Kidney (tissue), 14 donors: Measurements from ENCODE around the gene CTNND2. TPM values are rescaled to one million over a fixed set of nuclear protein-coding genes. Genes with fewer than 3 reads are reported as not detected.

Source experiments
- DNase-seq, 5 donors: peaks; one replicate each; pipeline ENCODE4 v3.0.0-alpha.2; 2013 to 2020
- FAIRE-seq: peaks from 2 replicates; lab custom pipeline; 2012; peaks lifted over from hg19 to GRCh38; lab: Jason Lieb, UNC
- H3K27ac ChIP-seq, 2 donors: one replicate each; pipeline ENCODE4 v1.7.0; 2013; ENCODE audit warnings: low read depth in 2 of 2, low read length in 2 of 2, inconsistent platforms in 1 of 2
- H3K27me3 ChIP-seq: one replicate; pipeline ENCODE4 v1.7.1; 2013; ENCODE audit warnings: low read length, inconsistent platforms; ENCODE audit not compliant: control insufficient read depth, insufficient read depth
- H3K36me3 ChIP-seq, 3 donors: one replicate each; pipeline versions ENCODE4 v1.7.0 to v1.7.1; 2013; ENCODE audit warnings: low read length in 3 of 3, control low read depth in 1 of 3, inconsistent platforms in 1 of 3; ENCODE audit not compliant: insufficient read depth in 3 of 3, control insufficient read depth in 2 of 3
- H3K4me1 ChIP-seq, 3 donors: one replicate each; pipeline versions ENCODE4 v1.7.0 to v1.7.1; 2013; ENCODE audit warnings: low read length in 3 of 3, inconsistent platforms in 1 of 3, low read depth in 1 of 3; ENCODE audit not compliant: control insufficient read depth in 2 of 3, insufficient read depth in 2 of 3
- H3K4me3 ChIP-seq, 3 donors: one replicate each; pipeline versions ENCODE4 v1.7.0 to v1.8.1; 2013; ENCODE audit warnings: low read length in 3 of 3, control low read depth in 1 of 3, inconsistent platforms in 1 of 3
- H3K9ac ChIP-seq, 3 donors: one replicate each; pipeline versions ENCODE4 v1.7.0 to v1.7.1; 2013; ENCODE audit warnings: low read length in 3 of 3, control low read depth in 1 of 3, inconsistent platforms in 1 of 3
- H3K9me3 ChIP-seq, 3 donors: one replicate each; pipeline versions ENCODE4 v1.7.0 to v1.7.1; 2013; ENCODE audit warnings: low read length in 3 of 3, control low read depth in 1 of 3, inconsistent platforms in 1 of 3; ENCODE audit not compliant: control insufficient read depth in 2 of 3, insufficient read depth in 1 of 3
- CTCF ChIP-seq: IDR thresholded peaks from 3 replicates; pipeline ENCODE4 v1.5.1; 2012; ENCODE audit warnings: mild to moderate bottlenecking, moderate library complexity, borderline replicate concordance; ENCODE audit not compliant: insufficient read depth; ENCODE audit errors: extremely low read depth
- intact Hi-C: fragments of 100-400 bp; cut with DNase I; formaldehyde crosslinking; loops from one replicate; pipeline ENCODE4 v1.11.1; 2022
- polyA plus RNA-seq: library from polyadenylated mRNA; stranded (reverse); fragments of 350-450 nt; fragmentation: Illumina TruSeq; extraction: RNeasy Lipid Tissue Mini Kit (QIAGEN cat#74804); gene quantifications from one replicate; pipeline ENCODE4 v1.2.3, GENCODE V29; 2014; ENCODE audit warnings: low read depth, low replicate concordance; ENCODE audit not compliant: insufficient read depth
- total RNA-seq: library from RNA; stranded (reverse); fragmentation: NEBNext Ultra II Directional; extraction: Animal tissue kit (Norgen Biotek cat#: 25700); gene quantifications from one replicate; pipeline ENCODE4 v1.2.1, GENCODE V29; 2021
- donor health status: control.
- donor health status: control.
- donor health status: control.
- donor health status: control.
- donor health status: control.
- donor health status: DM: yes; HTN: yes; CAD: no.
- donor health status: Normal renal cell carcinoma (clear cell type).

CTNND2 gene
- total and polyA plus RNA-seq, 2 donors from 2014 or later, result 0.15 to 0.79 TPM

- no peak overlapping the region for H3K9ac ChIP-seq
- no peaks in the 10 kb centered on the region for H3K4me1 ChIP-seq
- no peaks in the 10 kb centered on the region for H3K36me3 ChIP-seq
- FAIRE-seq (no peak), DNase-seq (no peak)
- intact Hi-C loops, result no loop called here
- H3K27ac ChIP-seq, result no peak overlapping the region
- no peaks in the 10 kb centered on the region for H3K9me3 ChIP-seq
- no peak for TF ChIP-seq CTCF
- no peaks in the 10 kb centered on the region for H3K27me3 ChIP-seq
- H3K4me3 ChIP-seq, result no peak overlapping the region
Measured at GRCh38 chr5:10988622-10989021, 915.6 kb downstream of the CTNND2 start.

GRCh38 chr5:10987925-10988504 lies 916.2 kb downstream of the CTNND2 start:
- Histone ChIP-seq H3K27me3 (no peaks in the 10 kb centered on the region), H3K4me1 (no peaks in the 10 kb centered on the region), H3K9ac (no peak overlapping the region), H3K9me3 (no peaks in the 10 kb centered on the region), H3K4me3 (no peak overlapping the region), H3K36me3 (no peaks in the 10 kb centered on the region), H3K27ac (no peak overlapping the region)
- peak; percentile 87 to 91 (median 87) for DNase-seq
- intact Hi-C loops, result no loop called here
- TF ChIP-seq CTCF, result peak; percentile 67
- FAIRE-seq, result no peak

- DNase-seq (no peak), FAIRE-seq (no peak)
- Histone ChIP-seq H3K36me3 (no peaks in the 10 kb centered on the region), H3K27me3 (no peaks in the 10 kb centered on the region), H3K4me1 (no peaks in the 10 kb centered on the region), H3K4me3 (no peak overlapping the region), H3K9me3 (no peaks in the 10 kb centered on the region), H3K9ac (no peak overlapping the region), H3K27ac (no peak overlapping the region)
- no peak for TF ChIP-seq CTCF
- intact Hi-C loops, result no loop called here
Measured at GRCh38 chr5:10987276-10987924, 916.8 kb downstream of the CTNND2 start.

- FAIRE-seq, result no peak
- no peak for TF ChIP-seq CTCF
- no peak overlapping the region for H3K27ac ChIP-seq
- H3K27me3 ChIP-seq, result no peaks in the 10 kb centered on the region
- intact Hi-C loops, result no loop called here
- H3K4me3 ChIP-seq, result no peak overlapping the region
- H3K36me3 ChIP-seq, result no peaks in the 10 kb centered on the region
- H3K9me3 ChIP-seq, result no peaks in the 10 kb centered on the region
- H3K9ac ChIP-seq, result no peak overlapping the region
- no peaks in the 10 kb centered on the region for H3K4me1 ChIP-seq
- DNase-seq, result no peak
Measured at GRCh38 chr5:10985721-10986110, 918.5 kb downstream of the CTNND2 start.
